Activated T-helper 9 cell treated with anti-CD3 and anti-CD28 coated beads, Interleukin-2, amount 50 U/mL, for 16 hours (primary cell): Measurements from ENCODE around the gene TOR4A.

ENCODE experiments used
- DNase-seq: peaks from one replicate; pipeline ENCODE4 v3.0.0-alpha.2; 2020; ENCODE audit warnings: low read depth

The TOR4A gene

GRCh38 chr9:137272241-137273094 lies 5.1 kb upstream of the TOR4A start:
- no peak for DNase-seq

- no peak for DNase-seq
These were observed 4.4 kb upstream of the TOR4A start for GRCh38 chr9:137273095-137273490.

GRCh38 chr9:137273611-137274320 lies 3.8 kb upstream of the TOR4A start:
- no peak for DNase-seq

GRCh38 chr9:137275203-137275587 lies 2.3 kb upstream of the TOR4A start:
- DNase-seq: no peak

- DNase-seq: no peak
These were observed 1.7 kb upstream of the TOR4A start for GRCh38 chr9:137275588-137276472.

GRCh38 chr9:137276473-137277328 lies 825 bp upstream of the TOR4A start:
- DNase-seq: no peak

GRCh38 chr9:137278061-137278701 lies 655 bp downstream of the TOR4A start:
- no peak for DNase-seq

- no peak for DNase-seq
These were observed 1.5 kb downstream of the TOR4A start for GRCh38 chr9:137278721-137279711.

- no peak for DNase-seq
These were observed 2.4 kb downstream of the TOR4A start for GRCh38 chr9:137279741-137280473.

GRCh38 chr9:137280474-137281344 lies 3.2 kb downstream of the TOR4A start:
- DNase-seq: no peak

GRCh38 chr9:137281345-137282116 lies 4.0 kb downstream of the TOR4A start:
- DNase-seq: no peak

- no peak for DNase-seq
These were observed 9.5 kb downstream of the TOR4A start for GRCh38 chr9:137286975-137287383.

- no peak for DNase-seq
These were observed 15.6 kb downstream of the TOR4A start for GRCh38 chr9:137293094-137293481.

- DNase-seq: no peak
These were observed 16.1 kb downstream of the TOR4A start for GRCh38 chr9:137293482-137294090.

- DNase-seq: no peak
These were observed 16.7 kb downstream of the TOR4A start for GRCh38 chr9:137294091-137294680.

GRCh38 chr9:137294681-137295237 lies 17.2 kb downstream of the TOR4A start:
- DNase-seq: no peak
